Measurements from ENCODE around the gene PHGDH.
"Not testable (repeated sequence)": the region's sequence is repeated elsewhere in the genome, so short reads cannot be mapped to it uniquely, and the experiment has no call there.

PHGDH gene

DNA sequence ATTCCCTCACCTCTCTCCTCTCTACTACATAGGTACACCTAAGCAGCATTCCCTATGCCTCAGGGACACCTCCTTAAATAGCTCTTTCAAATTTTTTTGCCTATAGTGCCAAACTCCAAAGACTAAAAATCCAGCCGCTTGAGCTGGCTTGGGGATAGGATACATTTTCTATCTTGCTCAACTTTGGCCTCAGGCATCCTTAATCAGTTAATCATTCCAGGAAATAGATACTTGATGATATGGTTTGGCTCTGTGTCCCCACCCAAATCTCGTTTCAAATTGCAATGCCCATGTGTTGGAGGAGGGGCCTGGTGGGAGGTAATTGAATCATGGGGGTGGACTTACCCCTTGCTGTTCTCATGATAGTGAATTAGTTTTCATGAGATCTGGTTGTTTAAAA lies 11.4 kb upstream of the PHGDH start:
- no peak for DNase-seq

DNA sequence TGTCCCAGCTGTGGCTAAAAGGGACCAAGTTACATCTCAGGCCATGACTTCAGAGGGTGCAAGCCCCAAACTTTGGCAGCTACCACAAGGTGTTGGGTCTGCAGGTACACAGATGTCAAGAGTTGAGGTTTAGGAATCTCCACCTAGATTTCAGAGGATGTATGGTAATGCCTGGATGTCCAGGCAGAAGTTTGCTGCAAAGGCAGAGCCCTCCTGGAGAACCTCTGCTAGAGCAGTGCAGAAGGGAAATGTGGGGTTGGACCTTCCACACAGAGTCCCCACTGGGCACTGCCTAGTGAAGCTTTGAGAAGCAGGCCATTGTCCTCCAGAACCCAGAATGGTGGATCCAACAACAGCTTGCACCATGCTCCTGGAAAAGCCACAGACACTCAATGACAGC lies 10.1 kb upstream of the PHGDH start:
- DNase-seq: no peak

DNA sequence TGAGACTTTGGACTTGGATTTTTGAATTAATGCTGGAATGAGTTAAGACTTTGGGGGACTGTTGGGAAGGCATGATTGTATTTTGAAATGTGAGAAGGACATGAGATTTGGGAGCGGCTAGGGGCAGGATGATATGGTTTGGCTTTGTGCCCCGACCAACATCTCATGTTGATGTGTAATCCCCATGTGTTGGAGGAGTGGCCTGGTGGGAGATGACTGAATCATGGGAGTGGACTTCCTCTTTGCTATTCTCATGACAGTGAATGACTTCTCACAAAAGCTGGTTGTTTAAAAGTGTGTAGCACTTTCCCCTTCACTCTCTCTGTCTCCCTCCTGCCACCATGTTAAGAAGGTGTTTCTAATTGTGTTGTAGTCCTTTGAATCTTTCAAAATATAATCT lies 9.3 kb upstream of the PHGDH start:
- peak; percentile 72 to 89 for DNase-seq

- no peak for DNase-seq
Observed at GRCh38 chr1:119703666-119704450, 7.9 kb upstream of the PHGDH start.

DNA sequence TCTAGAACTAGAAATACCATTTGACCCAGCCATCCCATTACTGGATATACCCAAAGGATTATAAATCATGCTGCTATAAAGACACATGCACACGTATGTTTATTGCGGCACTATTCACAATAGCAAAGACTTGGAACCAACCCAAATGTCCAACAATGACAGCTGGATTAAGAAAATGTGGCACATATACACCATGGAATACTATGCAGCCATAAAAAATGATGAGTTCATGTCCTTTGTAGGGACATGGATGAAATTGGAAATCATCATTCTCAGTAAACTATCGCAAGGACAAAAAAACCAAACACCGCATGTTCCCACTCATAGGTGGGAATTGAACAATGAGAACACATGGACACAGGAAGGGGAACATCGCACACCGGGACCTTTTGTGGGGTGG lies 5.1 kb upstream of the PHGDH start:
- DNase-seq: not testable (repeated sequence)

- DNase-seq: not testable (repeated sequence)
Observed at GRCh38 chr1:119711356-119711803, 354 bp upstream of the PHGDH start.

- DNase-seq: no peak
Observed at GRCh38 chr1:119712342-119713038, 756 bp downstream of the PHGDH start.

GRCh38 chr1:119713039-119713748 lies 1.5 kb downstream of the PHGDH start:
- DNase-seq: no peak

GRCh38 chr1:119713749-119714456 lies 2.2 kb downstream of the PHGDH start:
- DNase-seq: no peak

DNA sequence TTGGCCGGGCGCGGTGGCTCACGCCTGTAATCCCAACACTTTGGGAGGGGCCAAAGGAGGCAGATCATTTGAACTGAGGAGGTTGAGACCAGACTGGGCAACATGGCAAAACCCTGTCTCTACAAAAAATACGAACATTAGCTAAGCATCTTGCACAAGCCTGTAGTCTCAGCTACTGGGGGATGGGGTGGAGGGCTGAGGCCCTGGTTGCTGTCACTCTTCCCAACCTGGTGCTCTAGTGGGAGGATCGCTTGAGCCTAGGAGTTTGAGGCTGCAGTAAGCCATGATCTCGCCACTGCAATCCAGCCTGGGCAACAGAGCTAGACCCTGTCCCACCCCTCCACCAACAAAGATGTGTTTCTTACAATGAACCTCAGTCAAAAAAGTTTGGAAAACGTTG lies 2.8 kb downstream of the PHGDH start:
- DNase-seq: no peak

GRCh38 chr1:119715542-119715941 lies 3.8 kb downstream of the PHGDH start:
- no peak for DNase-seq

DNA sequence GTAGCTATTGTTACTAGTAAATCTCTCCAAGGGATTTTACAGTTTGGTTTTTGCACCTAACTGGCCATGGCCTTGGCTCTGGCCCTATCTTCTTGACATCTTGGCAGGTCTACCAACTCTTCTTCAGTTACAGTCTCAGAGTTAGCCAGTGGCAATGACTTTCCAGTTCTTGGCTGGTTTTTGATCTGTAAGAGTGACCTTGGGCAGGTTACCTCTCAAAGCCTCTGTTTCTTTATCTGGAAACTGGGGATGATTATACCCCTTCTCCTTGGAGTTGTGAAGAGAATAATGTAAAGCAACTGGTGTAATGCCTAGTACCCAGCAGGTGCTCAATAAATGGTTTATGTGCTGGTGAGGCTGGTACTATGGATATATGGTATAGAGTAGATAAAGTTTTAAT lies 6.7 kb downstream of the PHGDH start:
- DNase-seq: no peak

DNA sequence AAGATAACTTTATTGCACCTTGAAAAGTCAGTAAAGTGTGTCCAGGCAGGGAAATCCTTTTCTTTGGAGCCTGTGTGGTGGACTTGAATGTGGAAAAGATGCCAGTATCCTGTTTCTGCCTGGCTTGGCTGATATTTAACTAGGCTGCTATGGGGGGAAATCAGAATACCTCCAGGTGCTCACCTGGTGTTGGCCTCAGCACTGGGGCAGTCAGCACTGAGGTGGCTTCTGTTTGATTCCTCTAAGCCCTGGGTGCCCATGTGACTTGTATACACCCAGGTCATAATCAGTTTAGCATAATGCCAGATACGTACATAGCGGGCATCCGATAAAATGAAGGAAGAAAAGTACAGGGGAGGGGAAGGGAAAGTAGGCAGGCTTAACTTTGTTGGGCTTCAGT lies 7.2 kb downstream of the PHGDH start:
- no peak for DNase-seq

- DNase-seq: no peak
Observed at GRCh38 chr1:119720866-119721440, 9.2 kb downstream of the PHGDH start.

GRCh38 chr1:119721896-119722295 lies 10.2 kb downstream of the PHGDH start:
- no peak for DNase-seq

- DNase-seq: no peak
Observed at GRCh38 chr1:119724611-119725218, 13.0 kb downstream of the PHGDH start.

GRCh38 chr1:119725626-119726025 lies 13.9 kb downstream of the PHGDH start:
- no peak for DNase-seq

DNA sequence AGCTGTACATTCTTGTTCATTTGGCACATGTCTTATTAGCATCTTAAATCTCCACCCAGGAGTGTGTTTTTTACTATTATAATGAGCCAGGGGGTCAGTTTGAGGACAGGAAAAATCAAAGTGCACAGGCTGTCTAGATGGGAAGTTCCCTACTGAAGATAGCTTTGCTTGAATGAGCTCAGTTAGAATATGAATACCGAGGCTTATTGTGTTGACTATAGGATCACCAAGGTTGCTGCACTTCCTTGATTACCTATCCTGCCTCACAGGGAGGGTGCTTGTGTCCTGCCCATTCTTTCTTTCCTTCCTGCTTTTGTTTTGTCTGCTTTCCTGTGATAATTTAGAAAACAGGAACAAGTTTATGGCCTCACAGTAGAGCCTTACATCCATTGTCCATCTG lies 16.3 kb downstream of the PHGDH start:
- no peak for DNase-seq

- DNase-seq: no peak
Observed at GRCh38 chr1:119729044-119729443, 17.3 kb downstream of the PHGDH start.

- DNase-seq: no peak
Observed at GRCh38 chr1:119731060-119731459, 19.3 kb downstream of the PHGDH start.

GRCh38 chr1:119731741-119732430 lies 20.2 kb downstream of the PHGDH start:
- DNase-seq: no peak
